HepG2 (cell line): ENCODE measurements around the gene ADI1. TPM values are rescaled to one million over a fixed set of nuclear protein-coding genes. Genes with fewer than 3 reads are reported as not detected.

Source experiments
- ATAC-seq: fragments of 200-7000 bp; cut with Tn5 transposase; 3 replicates; pipeline ENCODE4 v1.9.1; 2020; ENCODE audit warnings: mild to moderate bottlenecking, moderate library complexity
- BruUV-seq: library from RNA; stranded (reverse); fragments of 400-500 nt; replicated peaks from 2 replicates; lab custom pipeline; 2021; lab: Mats Ljungman, UMichigan
- CTCF ChIA-PET: fragments of 300-600 bp; formaldehyde crosslinking; extraction: SDS; loops from one replicate; lab custom pipeline; 2021; ENCODE audit warnings: low total read pairs, inconsistent platforms, low intra/inter-chr PET ratio; lab: Yijun Ruan, JAX
- POLR2A ChIA-PET: fragments of 350-600 bp; sonication (Branson Sonifier 250); formaldehyde crosslinking; loops from one replicate; lab custom pipeline; 2020; ENCODE audit warnings: antibody characterized with exemption, inconsistent platforms; lab: Yijun Ruan, JAX
- DNase-seq: peaks from one replicate; pipeline ENCODE4 v3.0.0-alpha.2; 2015; ENCODE audit warnings: low spot score
- FAIRE-seq: peaks from 3 replicates; lab custom pipeline; 2011; peaks lifted over from hg19 to GRCh38; lab: Jason Lieb, UNC
- H2AFZ ChIP-seq: one replicate; pipeline ENCODE4 v1.6.1; 2011; ENCODE audit warnings: low read length, inconsistent platforms
- H3K27ac ChIP-seq: fragments of 300-600 bp; 3 replicates; pipeline ENCODE4 v1.8.0; 2011; ENCODE audit warnings: mixed run types, mild to moderate bottlenecking, mixed read lengths, low read length, inconsistent platforms; ENCODE audit not compliant: insufficient read depth; ENCODE audit errors: extremely low read length
- H3K27me3 ChIP-seq, 2 experiments: fragments of 200-600 bp in 1 of 2; 2 replicates in 1 of 2; 3 replicates in 1 of 2; pipeline versions ENCODE4 v1.6.0 to v1.8.0; 2011; ENCODE audit warnings: low read length in 2 of 2, mild to moderate bottlenecking in 2 of 2, moderate library complexity in 2 of 2, inconsistent platforms in 1 of 2; ENCODE audit not compliant: insufficient read depth in 2 of 2, control insufficient read depth in 1 of 2
- H3K36me3 ChIP-seq, 2 experiments: fragments of 200-600 bp in 1 of 2; replicated peaks in 1 of 2; 2 replicates in 1 of 2; 3 replicates in 1 of 2; pipeline versions ENCODE4 v1.5.1 to v1.8.0; 2011; ENCODE audit warnings: low read length in 2 of 2, inconsistent platforms in 1 of 2; ENCODE audit not compliant: insufficient read depth in 2 of 2, control insufficient read depth in 1 of 2
- H3K4me1 ChIP-seq: 2 replicates; pipeline ENCODE4 v1.5.1; 2012; ENCODE audit warnings: low read length, inconsistent platforms; ENCODE audit not compliant: insufficient read depth
- H3K4me2 ChIP-seq: 2 replicates; pipeline ENCODE4 v1.6.0; 2011; ENCODE audit warnings: low read depth, low read length, inconsistent platforms
- H3K4me3 ChIP-seq, 3 experiments: fragments of 200-600 bp in 1 of 3; sonication (generic), shearing (Covaris generic) in 1 of 3; replicated peaks in 1 of 3; 2 replicates each; pipeline ENCODE4 v1.5.1; 2011 to 2016; ENCODE audit warnings: low read length in 3 of 3, inconsistent platforms in 2 of 3, low read depth in 2 of 3, mild to moderate bottlenecking in 2 of 3, control low read depth in 1 of 3, mixed read lengths in 1 of 3; ENCODE audit not compliant: insufficient read depth in 1 of 3
- H3K79me2 ChIP-seq: one replicate; pipeline ENCODE4 v1.6.1; 2011; ENCODE audit warnings: low read length, inconsistent platforms; ENCODE audit not compliant: insufficient read depth
- H3K9ac ChIP-seq: 2 replicates; pipeline ENCODE4 v1.6.0; 2011; ENCODE audit warnings: mild to moderate bottlenecking, low read depth, low read length, inconsistent platforms; ENCODE audit not compliant: insufficient read depth
- H3K9me3 ChIP-seq: 2 replicates; pipeline ENCODE4 v1.5.1; 2012; ENCODE audit warnings: mild to moderate bottlenecking, low read length
- H4K20me1 ChIP-seq: 2 replicates; pipeline ENCODE4 v1.6.0; 2011; ENCODE audit warnings: inconsistent platforms, mild to moderate bottlenecking, low read length, moderate library complexity; ENCODE audit not compliant: insufficient read depth
- HDAC1 ChIP-seq: sonication (generic); formaldehyde crosslinking; IDR thresholded peaks from 2 replicates; pipeline ENCODE4 v1.5.1; 2020; ENCODE audit warnings: mild to moderate bottlenecking, missing genetic modification reagents
- MTF1 ChIP-seq: sonication (generic); formaldehyde crosslinking; IDR thresholded peaks from 2 replicates; pipeline ENCODE4 v1.5.0; 2020; ENCODE audit warnings: missing genetic modification reagents
- NFIC ChIP-seq: IDR thresholded peaks from 2 replicates; pipeline ENCODE4 v1.6.1; 2012; ENCODE audit warnings: mild to moderate bottlenecking, low read length, inconsistent platforms
- NFRKB ChIP-seq: fragments of 450-650 bp; IDR thresholded peaks from 2 replicates; pipeline ENCODE4 v1.6.1; 2017
- RARA ChIP-seq: IDR thresholded peaks from 2 replicates; pipeline ENCODE4 v1.6.1; 2016; ENCODE audit warnings: missing genetic modification reagents, missing compliant biosample characterization
- SALL1 ChIP-seq: sonication (generic); formaldehyde crosslinking; IDR thresholded peaks from 2 replicates; pipeline ENCODE4 v1.8.0; 2022; ENCODE audit warnings: mild to moderate bottlenecking, missing genetic modification reagents
- SAP130 ChIP-seq: IDR thresholded peaks from 2 replicates; pipeline ENCODE4 v1.6.1; 2016; ENCODE audit warnings: low read depth
- SIN3A ChIP-seq: IDR thresholded peaks from 2 replicates; pipeline ENCODE4 v1.6.1; 2011; ENCODE audit warnings: low read depth, mild to moderate bottlenecking, control low read depth, low read length, borderline replicate concordance
- SP5 ChIP-seq: IDR thresholded peaks from 2 replicates; pipeline ENCODE4 v1.6.1; 2016; ENCODE audit warnings: low read depth, borderline replicate concordance
- TBX2 ChIP-seq: sonication (generic); formaldehyde crosslinking; IDR thresholded peaks from 2 replicates; pipeline ENCODE4 v1.5.0; 2020; ENCODE audit warnings: missing genetic modification reagents, mild to moderate bottlenecking, borderline replicate concordance
- TBX3 ChIP-seq: fragments of 450-650 bp; IDR thresholded peaks from 2 replicates; pipeline ENCODE4 v1.6.1; 2017; ENCODE audit warnings: antibody characterized with exemption, mild to moderate bottlenecking, inconsistent platforms, borderline replicate concordance
- ZBTB20 ChIP-seq: sonication (generic); formaldehyde crosslinking; IDR thresholded peaks from 2 replicates; pipeline ENCODE4 v1.8.1; 2023; ENCODE audit warnings: missing genetic modification reagents, low read depth, mild to moderate bottlenecking, borderline replicate concordance
- ZKSCAN8 ChIP-seq: IDR thresholded peaks from 2 replicates; pipeline ENCODE4 v1.6.1; 2016; ENCODE audit warnings: borderline replicate concordance, missing genetic modification reagents, missing compliant biosample characterization
- ZMYM3 ChIP-seq: sonication (generic); formaldehyde crosslinking; IDR thresholded peaks from 2 replicates; pipeline ENCODE4 v1.5.1; 2020; ENCODE audit warnings: mild to moderate bottlenecking, missing genetic modification reagents
- ZNF501 ChIP-seq: sonication (generic); formaldehyde crosslinking; IDR thresholded peaks from 2 replicates; pipeline ENCODE4 v1.5.1; 2020; ENCODE audit warnings: mild to moderate bottlenecking, moderate library complexity, missing genetic modification reagents
- ZNF580 ChIP-seq: IDR thresholded peaks from 2 replicates; pipeline ENCODE4 v1.6.1; 2016; ENCODE audit warnings: low read depth, borderline replicate concordance
- ZNF768 ChIP-seq: sonication (generic); formaldehyde crosslinking; IDR thresholded peaks from 2 replicates; pipeline ENCODE4 v1.4.0; 2020; ENCODE audit warnings: missing genetic modification reagents
- ZSCAN25 ChIP-seq: sonication (generic); formaldehyde crosslinking; IDR thresholded peaks from 2 replicates; pipeline ENCODE4 v1.8.0; 2022; ENCODE audit warnings: mild to moderate bottlenecking, missing genetic modification reagents
- WGBS: methylation state at CpG from one replicate; pipeline ENCODE4 v1.1.6; 2017; ENCODE audit warnings: low lambda C conversion rate; 5-methylcytosine and 5-hydroxymethylcytosine counted together
- in situ Hi-C: cut with HindIII; loops from 2 replicates; pipeline ENCODE4 v1.10.0; 2017; ENCODE audit warnings: low pct_unique_long_range_greater_than_20kb; ENCODE audit not compliant: extremely low pct_ligation_motif_present
- intact Hi-C: fragments of 100-400 bp; cut with micrococcal nuclease; formaldehyde crosslinking; loops from one replicate; pipeline ENCODE4 v1.10.0; 2022; ENCODE audit not compliant: unreplicated experiment
- polyA plus RNA-seq, 8 experiments: library from polyadenylated mRNA; depleted of rRNA in 3 of 8; stranded (reverse) in 7 of 8; unstranded in 1 of 8; fragments of >200 nt; fragmentation: Illumina TruSeq in 4 of 8; extraction: Trizol in 4 of 8; gene quantifications; 2 replicates each; pipeline versions ENCODE4 v1.2.1 to v1.2.3, GENCODE V29; 2011 to 2016; ENCODE audit warnings: low read depth in 4 of 8, missing spikeins in 1 of 8, mixed read lengths in 1 of 8; ENCODE audit not compliant: insufficient read depth in 1 of 8
- total RNA-seq, 5 experiments: library from RNA; depleted of rRNA; stranded (reverse); fragments of >200 nt; fragmentation: Illumina TruSeq; extraction: Trizol; gene quantifications; 2 replicates each; pipeline ENCODE4 v1.2.3, GENCODE V29; 2016; ENCODE audit warnings: low read depth in 1 of 5
- TF ChIP-seq, protein P1 (sequence below): IDR thresholded peaks from 2 replicates; pipeline ENCODE4 v1.6.1; 2016; ENCODE audit warnings: low read depth, control low read depth
- TF ChIP-seq, protein P2 (sequence below): IDR thresholded peaks from 2 replicates; pipeline ENCODE4 v1.6.1; 2012; ENCODE audit warnings: inconsistent platforms
- TF ChIP-seq, protein P3 (sequence below): sonication (generic); formaldehyde crosslinking; IDR thresholded peaks from 2 replicates; pipeline ENCODE4 v1.9.0; 2022; ENCODE audit warnings: missing genetic modification reagents, mild to moderate bottlenecking, borderline replicate concordance
- TF ChIP-seq, protein P4 (sequence below): sonication (generic); formaldehyde crosslinking; IDR thresholded peaks from 2 replicates; pipeline ENCODE4 v1.8.0; 2022; ENCODE audit warnings: missing genetic modification reagents, mild to moderate bottlenecking, borderline replicate concordance

The ADI1 gene
- total and polyA plus RNA-seq, 2 of the 13 experiments (the other 11 are each of a cell fraction or from before 2014, with no cell fraction given), result 28.7 to 123 TPM

GRCh38 chr2:3493615-3494007 lies 25.7 kb downstream of the ADI1 start:
- DNase-seq, result peak; percentile 72
- no TSS peak for BruUV-seq
- Histone ChIP-seq H3K4me2 (peak overlapping the region; percentile 99), H3K79me2 (no peaks in the 10 kb centered on the region), H3K4me1 (peaks cover 61% of the 10 kb centered on the region), H3K4me3 (peak overlapping the region; percentile 39 to 70 (median 57)), H3K9me3 (no peaks in the 10 kb centered on the region), H4K20me1 (no peaks in the 10 kb centered on the region), H3K27me3 (no peaks in the 10 kb centered on the region), H3K36me3 (peaks cover 7 to 19% of the 10 kb centered on the region in 2 experiments; a peak in 4 of 5 replicates), H3K9ac (peak overlapping the region; percentile 64), H2AFZ (peak overlapping the region; percentile 79), H3K27ac (peak overlapping the region; percentile 28)
- ChIA-PET CTCF (no interaction called here), POLR2A (interaction anchor here (0.7 to 5.1 kb wide), 18 partner anchors 12 to 115 kb away, joined by 3 to 43 read pairs (median 6); partner anchors contain the start of genes ADI1, EIPR1, RNASEH1 and TRAPPC12)
- 38% methylated on average over 10 of the region's 10 CpGs for WGBS
- in situ Hi-C loops, result no loop called here
- peak; percentile 43 for FAIRE-seq
- intact Hi-C loops, result loop anchor here (1.0 to 2.0 kb wide), 2 partner anchors 27 to 43 kb away; no protein-coding TSS in a partner anchor
- ATAC-seq, result peak; percentile 87
- TF ChIP-seq NFRKB (no peak), NFIC (no peak), MTF1 (CRISPR knock-in tag) (no peak), ZNF580 (no peak), SAP130 (CRISPR knock-in tag) (peak; percentile 61), ZKSCAN8 (CRISPR knock-in tag) (no peak), HDAC1 (peak; percentile 19; the same call in 1 of the 2 replicates), SIN3A (no peak), ZNF768 (CRISPR knock-in tag) (0 out of 2 replicates have a peak, but pooled peaks have one; percentile 7), SP5 (0 out of 2 replicates have a peak, but pooled peaks have one; percentile 41), ZMYM3 (no peak), RARA (CRISPR knock-in tag) (0 out of 2 replicates have a peak, but pooled peaks have one; percentile 7), ZSCAN25 (no peak), TBX2 (CRISPR knock-in tag) (no peak), SALL1 (CRISPR knock-in tag) (peak; percentile 8; the same call in 1 of the 2 replicates), TBX3 (no peak), ZBTB20 (no peak), ZNF501 (CRISPR knock-in tag) (peak; percentile 36; the same call in 1 of the 2 replicates)
- TF ChIP-seq, protein P1, sequence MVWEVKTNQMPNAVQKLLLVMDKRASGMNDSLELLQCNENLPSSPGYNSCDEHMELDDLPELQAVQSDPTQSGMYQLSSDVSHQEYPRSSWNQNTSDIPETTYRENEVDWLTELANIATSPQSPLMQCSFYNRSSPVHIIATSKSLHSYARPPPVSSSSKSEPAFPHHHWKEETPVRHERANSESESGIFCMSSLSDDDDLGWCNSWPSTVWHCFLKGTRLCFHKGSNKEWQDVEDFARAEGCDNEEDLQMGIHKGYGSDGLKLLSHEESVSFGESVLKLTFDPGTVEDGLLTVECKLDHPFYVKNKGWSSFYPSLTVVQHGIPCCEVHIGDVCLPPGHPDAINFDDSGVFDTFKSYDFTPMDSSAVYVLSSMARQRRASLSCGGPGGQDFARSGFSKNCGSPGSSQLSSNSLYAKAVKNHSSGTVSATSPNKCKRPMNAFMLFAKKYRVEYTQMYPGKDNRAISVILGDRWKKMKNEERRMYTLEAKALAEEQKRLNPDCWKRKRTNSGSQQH (CRISPR knock-in tag), result no peak
- TF ChIP-seq, protein P2, sequence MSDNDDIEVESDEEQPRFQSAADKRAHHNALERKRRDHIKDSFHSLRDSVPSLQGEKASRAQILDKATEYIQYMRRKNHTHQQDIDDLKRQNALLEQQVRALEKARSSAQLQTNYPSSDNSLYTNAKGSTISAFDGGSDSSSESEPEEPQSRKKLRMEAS, result 0 out of 2 replicates have a peak, but pooled peaks have one; percentile 8
- TF ChIP-seq, protein P3, sequence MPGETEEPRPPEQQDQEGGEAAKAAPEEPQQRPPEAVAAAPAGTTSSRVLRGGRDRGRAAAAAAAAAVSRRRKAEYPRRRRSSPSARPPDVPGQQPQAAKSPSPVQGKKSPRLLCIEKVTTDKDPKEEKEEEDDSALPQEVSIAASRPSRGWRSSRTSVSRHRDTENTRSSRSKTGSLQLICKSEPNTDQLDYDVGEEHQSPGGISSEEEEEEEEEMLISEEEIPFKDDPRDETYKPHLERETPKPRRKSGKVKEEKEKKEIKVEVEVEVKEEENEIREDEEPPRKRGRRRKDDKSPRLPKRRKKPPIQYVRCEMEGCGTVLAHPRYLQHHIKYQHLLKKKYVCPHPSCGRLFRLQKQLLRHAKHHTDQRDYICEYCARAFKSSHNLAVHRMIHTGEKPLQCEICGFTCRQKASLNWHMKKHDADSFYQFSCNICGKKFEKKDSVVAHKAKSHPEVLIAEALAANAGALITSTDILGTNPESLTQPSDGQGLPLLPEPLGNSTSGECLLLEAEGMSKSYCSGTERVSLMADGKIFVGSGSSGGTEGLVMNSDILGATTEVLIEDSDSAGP (CRISPR knock-in tag), result peak; percentile 32; the same call in 1 of the 2 replicates
- TF ChIP-seq, protein P4, sequence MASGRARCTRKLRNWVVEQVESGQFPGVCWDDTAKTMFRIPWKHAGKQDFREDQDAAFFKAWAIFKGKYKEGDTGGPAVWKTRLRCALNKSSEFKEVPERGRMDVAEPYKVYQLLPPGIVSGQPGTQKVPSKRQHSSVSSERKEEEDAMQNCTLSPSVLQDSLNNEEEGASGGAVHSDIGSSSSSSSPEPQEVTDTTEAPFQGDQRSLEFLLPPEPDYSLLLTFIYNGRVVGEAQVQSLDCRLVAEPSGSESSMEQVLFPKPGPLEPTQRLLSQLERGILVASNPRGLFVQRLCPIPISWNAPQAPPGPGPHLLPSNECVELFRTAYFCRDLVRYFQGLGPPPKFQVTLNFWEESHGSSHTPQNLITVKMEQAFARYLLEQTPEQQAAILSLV (CRISPR knock-in tag), result peak; percentile 53; the same call in 1 of the 2 replicates
